Psoas muscle (tissue), 8 donors: ENCODE data around the gene PDE4D. TPM values are rescaled to one million over a fixed set of nuclear protein-coding genes. Genes with fewer than 3 reads are reported as not detected.

Experiments
- ATAC-seq, 4 donors: fragments of 200-7000 bp; cut with Tn5 transposase; one replicate each; pipeline ENCODE4 v1.9.1; 2020; ENCODE audit warnings: moderate library complexity in 3 of 4, mild to moderate bottlenecking in 2 of 4
- DNase-seq, 2 donors: peaks; one replicate each; pipeline ENCODE4 v3.0.0-alpha.2; 2020
- H3K27ac ChIP-seq: fragments of 200-600 bp; one replicate; pipeline ENCODE4 v1.8.0; 2022
- H3K27me3 ChIP-seq, 3 donors: fragments of 200-600 bp in 1 of 3; one replicate each; pipeline versions ENCODE4 v1.6.1 to v1.8.0; 2013 to 2022; ENCODE audit warnings: low read length in 2 of 3, mild to moderate bottlenecking in 2 of 3, moderate library complexity in 1 of 3; ENCODE audit not compliant: insufficient read depth in 3 of 3
- H3K36me3 ChIP-seq, 2 donors: fragments of 200-600 bp in 1 of 2; one replicate each; pipeline versions ENCODE4 v1.6.1 to v1.8.0; 2013 to 2022; ENCODE audit warnings: low read depth in 1 of 2, mild to moderate bottlenecking in 1 of 2, moderate library complexity in 1 of 2; ENCODE audit not compliant: insufficient read depth in 1 of 2
- H3K4me1 ChIP-seq: fragments of 200-600 bp; one replicate; pipeline ENCODE4 v1.8.0; 2022
- H3K4me3 ChIP-seq: fragments of 200-600 bp; one replicate; pipeline ENCODE4 v1.8.0; 2022; ENCODE audit warnings: mild to moderate bottlenecking
- H3K9me3 ChIP-seq: fragments of 200-600 bp; one replicate; pipeline ENCODE4 v1.8.0; 2022
- WGBS, 3 donors: extraction: QIAGEN DNeasy Blood & Tissue Kit; methylation state at CpG; one replicate each; pipeline versions ENCODE4 v1.1.6 to v1.1.7; 2013; 5-methylcytosine and 5-hydroxymethylcytosine counted together
- intact Hi-C, 2 donors: fragments of 100-400 bp; cut with DNase I; formaldehyde crosslinking; loops; one replicate each; pipeline versions ENCODE4 v1.11.0 to v1.14.2; 2022
- polyA plus RNA-seq, 3 donors: library from polyadenylated mRNA; stranded (reverse); fragments of 200-250 nt; gene quantifications; one replicate each; pipeline ENCODE4 v1.2.3, GENCODE V29; 2013
- total RNA-seq, 4 donors: library from RNA; stranded (reverse); fragmentation: NEBNext Ultra II Directional in 2 of 4; extraction: Animal tissue kit (Norgen Biotek cat#: 25700) in 2 of 4; gene quantifications; one replicate each; pipeline versions ENCODE4 v1.2.1 to v1.2.4, GENCODE V29; 2021 to 2023
- TF ChIP-seq, protein P1 (sequence below): fragments of 200-600 bp; IDR thresholded peaks from one replicate; pipeline ENCODE4 v1.8.0; 2022; ENCODE audit warnings: antibody characterized with exemption
- donor health status: healthy with polysubstance abuse.
- donor health status: DM: no; HTN: no; CAD: no; lungs with moderate emphysema.
- donor health status: Bipolar disorder and iron deficiency.
- donor health status: healthy.
- donor health status: DM: yes; HTN: yes; CAD: no.
- donor health status: DM: no; HTN: no; CAD: no.
- donor health status: DM: no; HTN: no; CAD: no.
- donor health status: DM: yes; HTN: yes; CAD: no.

The PDE4D gene
- total and polyA plus RNA-seq, 7 donors: 42.6 to 283 (median 88.7) TPM

DNA sequence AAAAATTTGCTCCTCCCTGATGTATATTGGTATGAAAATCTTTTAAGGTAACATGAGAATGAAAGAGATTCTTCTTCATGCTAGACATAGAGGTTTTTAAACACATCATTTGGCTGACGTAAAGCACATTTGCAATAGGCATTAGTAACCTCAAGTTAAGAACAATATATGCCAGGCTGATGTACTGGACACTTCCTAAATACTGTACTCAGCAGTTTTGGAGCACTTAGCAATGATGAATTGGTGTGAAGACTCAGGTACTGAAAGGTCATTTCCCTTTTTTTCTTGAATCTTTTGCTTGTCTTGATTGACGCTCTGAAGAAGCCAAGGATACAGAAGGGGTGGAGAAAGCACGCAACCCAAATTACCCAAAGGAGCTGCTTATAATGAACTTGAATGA is 322.5 kb downstream of the PDE4D start:
- Histone ChIP-seq H3K4me1 (peaks cover 35% of the 10 kb centered on the region), H3K36me3 (no peaks in the 10 kb centered on the region), H3K9me3 (no peaks in the 10 kb centered on the region), H3K27ac (peak overlapping the region; percentile 60), H3K27me3 (no peaks in the 10 kb centered on the region), H3K4me3 (no peak overlapping the region)
- TF ChIP-seq, protein P1, sequence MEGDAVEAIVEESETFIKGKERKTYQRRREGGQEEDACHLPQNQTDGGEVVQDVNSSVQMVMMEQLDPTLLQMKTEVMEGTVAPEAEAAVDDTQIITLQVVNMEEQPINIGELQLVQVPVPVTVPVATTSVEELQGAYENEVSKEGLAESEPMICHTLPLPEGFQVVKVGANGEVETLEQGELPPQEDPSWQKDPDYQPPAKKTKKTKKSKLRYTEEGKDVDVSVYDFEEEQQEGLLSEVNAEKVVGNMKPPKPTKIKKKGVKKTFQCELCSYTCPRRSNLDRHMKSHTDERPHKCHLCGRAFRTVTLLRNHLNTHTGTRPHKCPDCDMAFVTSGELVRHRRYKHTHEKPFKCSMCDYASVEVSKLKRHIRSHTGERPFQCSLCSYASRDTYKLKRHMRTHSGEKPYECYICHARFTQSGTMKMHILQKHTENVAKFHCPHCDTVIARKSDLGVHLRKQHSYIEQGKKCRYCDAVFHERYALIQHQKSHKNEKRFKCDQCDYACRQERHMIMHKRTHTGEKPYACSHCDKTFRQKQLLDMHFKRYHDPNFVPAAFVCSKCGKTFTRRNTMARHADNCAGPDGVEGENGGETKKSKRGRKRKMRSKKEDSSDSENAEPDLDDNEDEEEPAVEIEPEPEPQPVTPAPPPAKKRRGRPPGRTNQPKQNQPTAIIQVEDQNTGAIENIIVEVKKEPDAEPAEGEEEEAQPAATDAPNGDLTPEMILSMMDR: no peak
- intact Hi-C loops: no loop called here
- ATAC-seq (peak in 2 of 4 donors; percentile 28 to 42), DNase-seq (no peak)
- 78 to 91% (median 89%) methylated on average over 3 of the region's 3 CpGs for WGBS, 3 donors

- Histone ChIP-seq H3K4me1 (peaks cover 39% of the 10 kb centered on the region), H3K4me3 (no peak overlapping the region), H3K36me3 (peaks cover 0 to 2% of the 10 kb centered on the region in 2 donors), H3K27ac (peak overlapping the region; percentile 60), H3K27me3 (no peaks in the 10 kb centered on the region), H3K9me3 (no peaks in the 10 kb centered on the region)
- ATAC-seq (no peak), DNase-seq (no peak)
- 41 to 49% (median 46%) methylated on average over 3 of the region's 3 CpGs for WGBS, 3 donors
- intact Hi-C loops: no loop called here
- TF ChIP-seq, protein P1: no peak
Observed at GRCh38 chr5:59569608-59570334, 323.8 kb downstream of the PDE4D start.

- H3K27ac ChIP-seq: peak overlapping the region; percentile 65
- no peak for DNase-seq
- H3K36me3 ChIP-seq: peaks cover 0 to 5% of the 10 kb centered on the region in 2 donors
- TF ChIP-seq, protein P1: no peak
- peaks cover 44% of the 10 kb centered on the region for H3K4me1 ChIP-seq
- H3K27me3 ChIP-seq: no peaks in the 10 kb centered on the region
- no peaks in the 10 kb centered on the region for H3K9me3 ChIP-seq
- intact Hi-C loops: no loop called here
- H3K4me3 ChIP-seq: no peak overlapping the region
- ATAC-seq: no peak
- WGBS, 3 donors: 94 to 96% (median 96%) methylated on average over 4 of the region's 4 CpGs
Observed at GRCh38 chr5:59569158-59569557, 324.4 kb downstream of the PDE4D start.

DNA sequence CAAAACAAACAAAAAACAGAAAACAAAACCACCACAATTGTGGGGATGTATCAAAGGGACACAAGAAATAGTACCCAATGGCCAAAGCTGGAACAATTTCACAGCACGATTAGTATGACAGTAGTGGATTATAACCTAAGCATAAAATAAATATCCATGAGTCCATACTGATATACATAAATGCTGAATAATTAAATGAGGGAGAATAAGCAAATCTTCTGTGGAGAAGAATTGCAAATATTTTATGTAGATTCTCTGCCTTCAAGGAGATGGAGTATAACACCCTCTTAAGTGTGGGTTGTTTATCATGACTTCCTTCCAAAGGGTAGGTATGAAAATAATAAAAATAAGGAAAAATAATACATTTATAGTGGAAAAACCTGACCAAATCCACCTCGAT is 325.4 kb downstream of the PDE4D start:
- no peak for DNase-seq
- 62 to 91% (median 69%) methylated on average over 2 of the region's 2 CpGs for WGBS, 3 donors
- no peaks in the 10 kb centered on the region for H3K27me3 ChIP-seq
- no peaks in the 10 kb centered on the region for H3K9me3 ChIP-seq
- intact Hi-C loops: no loop called here
- ATAC-seq: no peak
- peaks cover 0 to 5% of the 10 kb centered on the region in 2 donors for H3K36me3 ChIP-seq
- H3K27ac ChIP-seq: peak overlapping the region; percentile 65
- no peak overlapping the region for H3K4me3 ChIP-seq
- peaks cover 53% of the 10 kb centered on the region for H3K4me1 ChIP-seq
- TF ChIP-seq, protein P1: no peak
